PC-9 (cell line): ENCODE results near the gene CWH43.
"Not testable (repeated sequence)": the region's sequence is repeated elsewhere in the genome, so short reads cannot be mapped to it uniquely, and the experiment has no call there.

Experiments
- EZH2 ChIP-seq: fragments of 200-600 bp; sonication (generic); IDR thresholded peaks from 2 replicates; pipeline ENCODE4 v1.8.0; 2017; ENCODE audit warnings: antibody characterized with exemption, low read depth
- TF ChIP-seq, protein P1 (sequence below): fragments of 200-600 bp; sonication (generic); conservative IDR thresholded peaks from 2 replicates; pipeline ENCODE4 v1.6.1; 2017; ENCODE audit warnings: mixed run types, antibody characterized with exemption, mild to moderate bottlenecking, moderate library complexity

DNA sequence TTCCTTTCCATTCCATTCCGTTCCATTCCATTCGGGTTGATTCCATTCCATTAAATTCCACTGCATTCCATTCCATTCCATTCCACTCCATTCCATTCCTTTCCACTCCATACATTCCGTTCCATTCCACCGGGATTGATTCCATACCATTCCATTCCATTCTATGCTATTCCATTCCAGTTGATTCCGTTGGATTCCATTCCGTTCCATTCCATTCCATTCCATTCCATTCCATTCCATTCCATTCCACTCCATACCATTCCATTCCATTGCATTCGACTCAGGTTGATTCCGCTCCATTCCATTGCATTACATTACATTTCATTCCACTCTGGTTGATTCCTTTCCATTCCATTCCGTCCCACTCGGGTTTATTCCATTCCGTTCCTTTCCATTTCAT is 110.1 kb downstream of the CWH43 start:
- TF ChIP-seq, protein P1, sequence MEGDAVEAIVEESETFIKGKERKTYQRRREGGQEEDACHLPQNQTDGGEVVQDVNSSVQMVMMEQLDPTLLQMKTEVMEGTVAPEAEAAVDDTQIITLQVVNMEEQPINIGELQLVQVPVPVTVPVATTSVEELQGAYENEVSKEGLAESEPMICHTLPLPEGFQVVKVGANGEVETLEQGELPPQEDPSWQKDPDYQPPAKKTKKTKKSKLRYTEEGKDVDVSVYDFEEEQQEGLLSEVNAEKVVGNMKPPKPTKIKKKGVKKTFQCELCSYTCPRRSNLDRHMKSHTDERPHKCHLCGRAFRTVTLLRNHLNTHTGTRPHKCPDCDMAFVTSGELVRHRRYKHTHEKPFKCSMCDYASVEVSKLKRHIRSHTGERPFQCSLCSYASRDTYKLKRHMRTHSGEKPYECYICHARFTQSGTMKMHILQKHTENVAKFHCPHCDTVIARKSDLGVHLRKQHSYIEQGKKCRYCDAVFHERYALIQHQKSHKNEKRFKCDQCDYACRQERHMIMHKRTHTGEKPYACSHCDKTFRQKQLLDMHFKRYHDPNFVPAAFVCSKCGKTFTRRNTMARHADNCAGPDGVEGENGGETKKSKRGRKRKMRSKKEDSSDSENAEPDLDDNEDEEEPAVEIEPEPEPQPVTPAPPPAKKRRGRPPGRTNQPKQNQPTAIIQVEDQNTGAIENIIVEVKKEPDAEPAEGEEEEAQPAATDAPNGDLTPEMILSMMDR: not testable (repeated sequence)
- not testable (repeated sequence) for TF ChIP-seq EZH2
